DLD1 (cell line): ENCODE results near the gene SLC6A20.

Source experiments
- in situ Hi-C: cut with HindIII; loops from 2 replicates; pipeline ENCODE4 v1.10.0; 2017; ENCODE audit warnings: low sequenced_read_pairs

The SLC6A20 gene

DNA sequence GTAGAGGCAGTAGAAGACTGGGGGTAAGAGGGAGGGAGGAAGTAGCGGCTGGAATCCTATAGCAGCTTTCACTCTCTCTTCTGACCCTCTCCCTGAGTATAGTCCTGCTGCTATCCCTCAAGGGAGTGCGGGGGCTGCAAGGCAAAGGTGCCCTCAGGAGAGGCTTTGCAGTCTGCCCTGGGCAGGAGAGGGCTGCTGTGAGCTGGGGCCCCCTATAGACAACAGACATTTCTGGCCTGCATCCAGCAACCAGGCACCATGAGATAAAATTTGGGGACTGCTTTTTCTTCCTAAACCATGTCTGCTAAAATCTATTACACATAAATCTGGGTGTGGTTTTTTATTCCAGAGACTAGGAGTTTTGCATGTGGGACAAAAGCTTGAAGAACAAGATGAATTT lies 59.1 kb downstream of the SLC6A20 start:
- in situ Hi-C loops = no loop called here

DNA sequence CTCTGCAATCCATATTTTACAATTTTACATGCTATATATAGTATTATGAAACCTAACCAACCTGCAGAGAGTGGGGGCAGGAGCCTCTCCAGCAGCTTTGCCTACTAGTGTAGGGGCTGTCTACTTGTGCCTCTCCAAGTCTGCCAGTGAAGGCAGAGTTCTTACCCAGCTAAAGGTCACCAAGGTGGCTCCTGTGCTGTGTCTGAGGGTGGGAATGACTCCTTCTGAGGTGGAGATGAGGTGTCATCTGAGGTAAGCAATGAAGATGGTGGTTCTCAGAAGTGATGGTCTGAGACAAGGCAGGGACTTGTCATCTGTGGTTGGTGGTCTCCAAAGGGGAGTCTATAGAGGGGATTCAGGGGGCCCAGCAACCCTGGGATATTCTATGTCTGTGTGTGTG lies 59.6 kb downstream of the SLC6A20 start:
- in situ Hi-C loops = no loop called here

DNA sequence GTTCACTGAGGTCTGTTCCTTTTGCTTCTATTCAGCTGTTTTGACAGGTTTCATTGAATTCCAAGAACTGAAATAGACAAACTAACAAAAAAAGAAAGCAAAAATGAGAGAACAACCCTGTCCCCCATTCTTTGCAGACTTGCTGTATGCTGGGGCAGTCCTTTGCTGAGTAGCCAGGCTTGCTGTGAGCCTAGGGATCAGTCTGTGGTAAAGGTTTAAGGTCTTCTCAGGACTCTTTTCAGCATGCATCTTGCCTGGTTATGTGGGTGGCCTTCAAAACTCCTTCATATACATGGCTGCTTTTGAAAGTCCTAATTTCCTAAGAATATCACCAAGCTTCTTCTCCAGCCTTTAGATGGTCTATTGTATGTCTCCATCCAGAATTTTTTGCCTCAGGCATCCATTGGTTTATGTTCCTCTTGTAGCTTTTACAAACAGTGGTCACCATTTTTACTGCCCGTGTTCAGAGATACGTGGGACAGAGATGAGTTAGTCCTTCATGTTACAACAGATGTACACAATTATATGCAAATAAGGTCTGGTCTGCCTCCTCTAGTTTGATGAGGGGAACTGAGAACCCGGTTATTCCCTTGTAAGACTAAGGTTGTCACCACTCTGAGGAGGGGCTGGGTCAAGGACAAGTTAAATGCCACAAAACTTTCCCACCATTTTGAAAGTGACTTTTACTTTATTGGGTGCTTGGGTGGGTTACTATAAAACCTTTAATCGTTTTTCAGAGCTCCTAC lies 65.8 kb downstream of the SLC6A20 start:
- in situ Hi-C loops = no loop called here

DNA sequence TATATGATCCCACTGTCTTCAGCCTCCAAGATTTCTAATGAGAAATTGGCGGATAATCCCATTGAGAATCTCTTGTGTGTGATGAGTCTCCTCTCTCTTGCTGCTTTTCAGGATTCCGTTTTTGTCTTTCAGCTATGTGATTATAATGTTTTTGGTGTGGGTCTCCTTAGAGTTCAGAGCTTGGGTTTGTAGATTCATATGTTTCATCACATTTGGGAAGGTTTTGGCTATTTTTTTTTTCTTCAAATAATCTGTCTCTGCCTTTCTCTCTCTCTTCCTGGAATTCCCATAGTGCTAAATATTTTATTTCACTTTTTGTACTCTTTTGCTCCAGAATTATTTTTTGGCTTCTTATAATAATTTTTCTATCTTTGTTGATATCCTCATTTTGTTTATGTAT lies 66.7 kb downstream of the SLC6A20 start:
- in situ Hi-C loops = no loop called here

DNA sequence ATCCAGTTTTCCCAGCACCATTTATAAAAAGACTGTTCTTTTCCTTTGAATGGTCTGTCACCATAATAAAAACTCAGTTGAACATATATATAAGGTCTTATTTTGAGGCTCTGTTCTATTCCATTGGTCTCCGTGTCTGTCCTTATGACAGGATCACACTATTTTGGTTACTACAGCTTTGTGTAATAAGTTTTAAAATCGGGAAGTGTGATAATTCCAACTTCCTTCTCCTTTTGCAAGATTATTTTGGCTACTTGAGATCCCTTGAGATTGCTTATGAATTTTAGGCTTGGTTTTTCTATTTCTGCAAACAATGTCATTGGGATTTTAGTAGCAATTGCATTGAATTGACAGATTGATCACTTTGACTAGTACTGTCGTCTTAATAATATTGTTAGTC lies 71.4 kb downstream of the SLC6A20 start:
- in situ Hi-C loops = no loop called here

DNA sequence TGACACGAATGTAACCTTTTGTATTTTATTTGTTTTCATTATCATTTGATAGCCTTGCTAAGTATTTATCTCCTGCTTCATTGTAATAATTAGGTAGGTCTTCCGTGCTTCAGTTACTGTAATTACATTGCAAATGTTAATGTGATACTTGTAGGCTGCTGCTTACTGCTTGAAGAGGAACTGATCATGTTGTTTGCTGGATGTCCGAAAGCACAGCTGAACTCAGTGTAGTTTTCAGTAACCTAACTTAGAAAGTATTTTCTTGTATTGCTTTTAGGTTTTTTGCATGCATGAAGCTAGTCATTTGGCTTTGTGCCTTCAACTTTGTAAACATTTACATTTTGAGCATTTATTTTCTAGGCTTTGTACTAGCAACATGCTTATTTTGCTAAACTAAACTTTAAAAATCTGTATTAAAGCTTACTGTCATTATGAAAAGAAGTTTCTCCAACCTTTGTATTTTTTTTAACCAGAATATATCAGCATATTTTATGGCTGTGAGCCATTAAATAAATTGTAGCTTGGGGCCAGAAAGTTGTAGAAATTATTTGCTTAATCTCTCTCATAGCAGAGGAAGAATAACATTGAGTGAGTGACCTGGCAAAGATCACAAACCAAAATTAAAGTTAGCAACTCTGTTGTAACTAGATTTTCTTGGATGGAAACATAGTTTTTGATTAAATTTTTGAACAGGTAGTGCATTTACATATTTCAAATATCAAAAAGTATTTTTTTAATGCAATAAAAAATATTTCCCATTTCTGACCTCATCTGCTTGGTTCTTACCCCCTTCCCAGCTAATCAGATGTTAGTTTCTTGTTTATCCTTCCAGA lies 76.5 kb downstream of the SLC6A20 start:
- in situ Hi-C loops = no loop called here

DNA sequence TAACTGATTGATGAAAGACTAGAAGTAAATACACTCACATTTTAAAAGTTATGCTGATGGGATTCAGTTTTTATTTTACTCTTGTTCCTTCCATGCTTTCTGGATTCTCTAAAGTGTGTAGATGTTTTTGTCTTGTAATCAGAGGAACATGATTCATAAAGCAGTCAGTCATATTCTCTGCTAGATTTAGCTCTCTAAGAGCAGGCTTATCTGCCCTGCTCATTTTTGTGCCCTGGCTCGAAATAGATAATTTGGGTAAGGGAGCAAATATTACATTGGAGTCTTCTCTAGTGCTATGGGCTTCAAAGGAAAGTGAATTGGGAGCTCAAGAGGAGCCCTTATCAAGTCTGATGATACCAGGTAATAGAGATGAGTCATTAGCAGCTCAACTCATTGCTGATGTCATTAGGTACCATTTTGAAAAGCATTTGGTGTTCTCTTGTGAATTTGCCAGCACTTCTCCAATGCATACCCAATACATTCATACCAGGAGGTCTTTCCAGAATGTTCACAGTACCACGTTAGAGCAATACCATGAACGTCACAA lies 79.5 kb downstream of the SLC6A20 start:
- in situ Hi-C loops = no loop called here

DNA sequence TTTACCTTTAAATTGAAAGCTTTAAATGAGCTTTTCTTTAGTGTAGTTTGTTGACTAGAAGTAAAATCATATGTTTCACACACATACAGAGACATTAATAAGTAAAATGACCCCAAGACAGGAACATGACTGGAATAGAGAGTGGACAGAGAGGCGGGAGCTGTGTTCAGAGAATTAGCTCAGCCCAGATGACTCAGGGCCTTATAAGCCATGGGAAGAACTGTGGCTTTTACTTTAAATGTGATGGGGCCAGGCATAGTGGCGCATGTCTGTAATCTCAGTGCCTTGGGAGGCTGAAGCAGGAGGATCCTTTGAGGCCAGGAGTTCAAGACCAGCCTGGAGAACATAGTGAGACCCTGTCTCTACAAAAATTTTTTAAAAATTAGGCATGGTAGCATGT lies 80.4 kb downstream of the SLC6A20 start:
- in situ Hi-C loops = no loop called here

DNA sequence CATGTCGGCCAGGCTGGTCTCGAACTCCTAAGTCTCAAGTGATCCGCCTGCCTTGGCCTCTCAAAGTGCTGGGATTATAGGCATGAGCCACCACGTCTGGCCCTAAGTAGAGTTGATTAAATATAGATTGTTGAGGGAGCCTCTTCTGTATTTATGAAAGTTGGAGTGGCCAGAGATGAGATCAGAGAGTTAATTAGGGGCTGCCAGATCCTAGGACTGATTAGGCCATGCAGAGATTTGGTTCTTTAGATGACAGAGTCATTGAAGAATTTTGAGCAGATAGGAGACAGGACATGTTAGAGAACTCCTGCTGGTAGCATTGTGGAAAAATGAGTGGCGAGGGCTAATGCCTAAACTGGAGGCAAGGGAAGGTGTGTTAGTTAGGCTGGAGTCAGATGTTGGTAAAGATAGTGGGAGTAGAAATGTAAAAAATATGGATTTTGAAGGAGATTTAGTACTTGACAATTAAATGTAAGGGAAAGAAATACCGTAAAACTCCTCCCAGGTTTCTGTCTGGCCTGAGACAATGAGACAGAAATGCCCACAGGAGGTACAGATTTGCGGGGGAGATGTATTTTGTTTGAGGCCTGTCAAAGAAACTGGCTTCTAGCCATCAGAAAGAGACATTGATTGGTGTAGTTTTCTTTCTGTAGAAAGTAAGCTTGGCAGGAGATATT lies 83.8 kb downstream of the SLC6A20 start:
- in situ Hi-C loops = no loop called here

DNA sequence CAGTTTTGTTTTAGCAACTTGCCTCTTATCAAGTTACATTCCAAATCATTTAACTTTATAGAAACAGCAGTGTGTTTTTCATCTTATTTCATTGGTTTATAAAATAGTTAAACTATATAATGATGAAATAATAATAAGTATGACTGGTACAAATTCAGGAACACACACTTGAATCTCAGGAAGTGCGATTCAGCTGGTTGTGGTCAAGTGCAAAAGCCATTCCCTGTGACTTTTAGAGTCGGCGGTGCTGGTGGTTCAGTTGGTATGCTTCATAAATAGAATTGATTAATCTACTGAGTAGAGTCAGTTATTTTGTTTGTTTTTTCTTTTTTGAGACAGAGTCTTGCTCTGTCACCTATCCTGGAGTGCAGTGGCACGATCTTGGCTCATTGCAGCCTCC lies 84.4 kb downstream of the SLC6A20 start:
- in situ Hi-C loops = no loop called here

DNA sequence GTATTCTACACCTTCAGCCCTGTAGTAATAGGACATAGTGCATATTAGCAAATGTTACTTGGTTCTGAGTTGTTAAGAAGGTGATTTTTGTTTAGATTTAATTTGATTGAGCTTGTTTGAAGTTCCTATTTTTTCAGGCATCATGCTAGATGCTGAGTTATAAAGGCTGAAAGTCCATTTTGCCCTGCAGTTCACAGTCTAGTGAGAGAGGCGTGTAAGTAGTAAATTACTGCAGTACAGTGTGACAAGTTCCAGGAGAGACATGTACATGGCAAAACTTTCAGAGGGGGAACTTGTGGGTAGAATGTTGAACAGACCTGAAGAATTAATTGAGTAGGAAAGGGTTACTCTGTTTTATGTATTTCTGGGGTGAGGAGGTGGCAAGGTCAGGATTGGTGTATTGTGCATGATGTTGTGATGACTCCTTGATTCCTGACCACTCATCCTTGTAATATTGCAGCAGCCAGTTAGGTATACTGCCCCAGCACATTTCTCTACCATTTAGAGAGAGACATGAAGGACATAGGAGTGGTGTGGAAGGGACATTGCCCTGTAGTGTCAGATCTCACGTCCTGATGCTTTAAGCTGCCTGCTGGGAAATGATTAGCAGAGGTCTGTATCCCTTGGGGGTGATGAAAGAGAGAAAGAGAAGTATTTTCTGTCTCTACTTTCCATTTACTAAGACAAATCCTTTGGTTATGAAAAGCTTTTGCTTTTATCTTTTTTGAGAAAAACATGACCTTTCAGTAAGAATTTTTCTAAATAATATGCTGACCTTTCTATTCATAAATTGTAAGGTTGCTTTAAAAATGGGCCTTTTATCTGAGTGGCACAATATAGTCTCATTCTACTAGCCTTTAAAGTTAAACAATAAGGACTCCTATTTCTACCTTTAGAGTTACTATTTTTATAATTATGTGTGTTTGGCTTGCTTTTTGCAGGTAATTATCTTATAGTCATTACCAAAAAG lies 90.2 kb downstream of the SLC6A20 start:
- in situ Hi-C loops = no loop called here
